ENCODE measurements around the gene TM7SF3.
"Not testable (repeated sequence)": the region's sequence is repeated elsewhere in the genome, so short reads cannot be mapped to it uniquely, and the experiment has no call there.

Gene TM7SF3, protein sequence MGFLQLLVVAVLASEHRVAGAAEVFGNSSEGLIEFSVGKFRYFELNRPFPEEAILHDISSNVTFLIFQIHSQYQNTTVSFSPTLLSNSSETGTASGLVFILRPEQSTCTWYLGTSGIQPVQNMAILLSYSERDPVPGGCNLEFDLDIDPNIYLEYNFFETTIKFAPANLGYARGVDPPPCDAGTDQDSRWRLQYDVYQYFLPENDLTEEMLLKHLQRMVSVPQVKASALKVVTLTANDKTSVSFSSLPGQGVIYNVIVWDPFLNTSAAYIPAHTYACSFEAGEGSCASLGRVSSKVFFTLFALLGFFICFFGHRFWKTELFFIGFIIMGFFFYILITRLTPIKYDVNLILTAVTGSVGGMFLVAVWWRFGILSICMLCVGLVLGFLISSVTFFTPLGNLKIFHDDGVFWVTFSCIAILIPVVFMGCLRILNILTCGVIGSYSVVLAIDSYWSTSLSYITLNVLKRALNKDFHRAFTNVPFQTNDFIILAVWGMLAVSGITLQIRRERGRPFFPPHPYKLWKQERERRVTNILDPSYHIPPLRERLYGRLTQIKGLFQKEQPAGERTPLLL

DNA sequence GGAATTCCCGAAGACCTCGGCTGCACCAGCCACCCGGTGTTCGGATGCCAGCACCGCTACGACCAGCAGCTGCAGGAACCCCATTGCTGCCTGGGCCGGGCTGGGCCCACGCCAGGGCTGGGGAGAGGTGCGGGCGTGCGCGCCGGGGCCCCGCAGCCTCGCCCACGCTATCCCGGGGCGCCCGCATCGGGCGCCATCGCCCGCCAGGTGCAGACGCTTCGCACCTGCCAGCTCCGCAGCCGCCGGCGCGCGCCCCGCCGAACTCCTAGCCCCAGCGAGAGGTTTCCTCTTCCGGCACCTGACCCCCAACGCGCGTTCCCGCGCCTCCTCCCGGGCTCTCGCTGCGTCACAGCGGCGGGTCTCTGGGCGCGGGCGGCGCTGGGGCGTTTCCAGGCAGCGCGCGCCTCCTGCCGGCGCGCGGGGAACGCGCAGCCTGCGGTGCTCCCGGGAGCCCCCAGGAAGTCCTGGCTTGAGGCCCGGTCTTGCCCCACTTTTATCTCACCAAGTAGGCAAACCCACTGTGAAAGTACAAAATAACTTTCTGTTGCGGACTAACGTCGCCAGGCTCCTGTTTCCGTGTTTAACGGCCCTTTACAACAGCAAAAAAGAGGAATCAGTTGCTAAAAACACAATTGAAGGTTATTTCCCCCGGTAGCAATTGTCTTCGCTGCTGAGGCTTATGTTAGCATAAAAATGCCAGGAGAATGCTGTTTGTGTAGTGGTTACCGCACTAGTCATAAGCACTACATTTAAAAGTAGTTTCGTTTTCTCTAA lies at the start of gene TM7SF3:
Gene TM7SF3, minus strand, starts transcription at position 300 of the 774 bp plus-strand sequence. Its CDS starts 216 bp downstream, at position 84.
- in situ Hi-C loops (cut with HindIII; ENCODE audit: low pct_ligation_motif_present, low pct_unique_long_range_greater_than_20kb, low sequenced_read_pairs) = no loop called here
- peak; percentile 97 for DNase-seq

DNA sequence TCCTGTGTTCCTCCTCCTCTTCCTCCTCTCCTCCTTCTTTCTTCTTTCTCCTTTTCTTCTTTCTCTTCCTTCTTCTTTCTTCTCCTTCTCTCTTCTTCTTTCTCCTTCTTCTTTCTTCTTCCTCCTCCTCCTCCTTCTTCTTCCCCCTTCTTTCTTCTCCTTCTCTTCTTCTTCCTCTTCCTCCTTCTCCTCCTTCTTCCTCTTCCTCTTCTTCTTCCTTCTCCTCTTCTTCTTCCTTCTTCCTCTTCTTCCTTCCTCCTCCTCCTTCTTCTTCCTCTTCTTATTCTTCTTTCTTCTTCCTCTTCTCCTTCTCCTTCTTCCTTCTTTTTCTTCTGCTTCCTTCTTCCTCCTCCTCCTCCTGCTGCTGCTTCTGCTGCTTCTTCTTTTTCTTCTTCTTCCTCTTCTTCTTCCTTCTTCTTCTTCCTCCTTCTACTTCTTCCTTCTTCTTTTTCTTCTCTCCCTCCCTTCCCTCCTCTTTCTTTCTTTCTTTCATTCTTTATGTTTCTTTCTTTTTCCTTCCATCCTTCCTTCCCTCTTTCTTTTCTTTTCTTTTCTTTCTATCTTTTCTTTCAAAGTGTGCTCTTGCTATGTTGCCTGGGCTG lies 49.2 kb upstream of the TM7SF3 start:
- in situ Hi-C loops (cut with HindIII; ENCODE audit: low pct_ligation_motif_present, low pct_unique_long_range_greater_than_20kb, low sequenced_read_pairs) = no loop called here
- DNase-seq = no peak

DNA sequence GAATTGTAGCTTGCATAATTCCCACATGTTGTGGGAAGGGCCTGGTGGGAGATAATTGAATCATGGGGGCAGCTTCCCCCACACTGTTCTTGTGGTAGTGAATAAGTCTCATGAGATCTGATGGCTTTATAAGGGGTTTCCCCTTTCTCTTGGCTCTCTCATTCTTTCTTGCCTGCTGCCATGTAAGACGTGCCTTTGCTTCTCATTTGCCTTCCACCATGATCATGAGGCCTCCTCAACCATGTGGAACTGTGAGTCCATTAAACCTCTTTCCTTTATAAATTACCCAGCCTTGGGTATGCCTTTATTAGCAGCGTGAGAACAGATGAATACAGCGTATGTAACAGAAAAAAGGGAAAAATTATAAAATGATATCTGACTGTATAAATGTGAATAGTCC lies 47.1 kb upstream of the TM7SF3 start:
- DNase-seq = no peak
- in situ Hi-C loops (cut with HindIII; ENCODE audit: low pct_ligation_motif_present, low pct_unique_long_range_greater_than_20kb, low sequenced_read_pairs) = no loop called here

DNA sequence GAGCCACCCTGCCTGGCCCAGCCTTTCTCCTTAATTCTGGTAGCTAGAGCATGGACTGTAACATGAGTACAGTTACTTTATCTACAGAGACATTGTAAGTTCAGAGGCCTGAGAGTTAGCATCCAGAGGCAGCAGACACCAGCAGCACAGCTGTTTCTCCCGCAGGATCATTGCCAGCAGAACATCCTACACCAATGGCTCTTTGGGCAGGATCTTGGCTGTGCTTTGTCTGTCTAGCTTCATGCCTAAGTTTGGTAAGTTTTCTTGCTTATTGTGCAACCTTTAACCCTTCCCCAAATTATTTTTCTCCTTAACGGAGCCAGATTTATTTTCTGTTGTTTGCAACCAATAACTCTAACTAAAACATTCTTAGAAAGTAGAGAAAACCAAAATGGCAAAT lies 46.6 kb upstream of the TM7SF3 start:
- no peak for DNase-seq
- in situ Hi-C loops (cut with HindIII; ENCODE audit: low pct_ligation_motif_present, low pct_unique_long_range_greater_than_20kb, low sequenced_read_pairs) = no loop called here

DNA sequence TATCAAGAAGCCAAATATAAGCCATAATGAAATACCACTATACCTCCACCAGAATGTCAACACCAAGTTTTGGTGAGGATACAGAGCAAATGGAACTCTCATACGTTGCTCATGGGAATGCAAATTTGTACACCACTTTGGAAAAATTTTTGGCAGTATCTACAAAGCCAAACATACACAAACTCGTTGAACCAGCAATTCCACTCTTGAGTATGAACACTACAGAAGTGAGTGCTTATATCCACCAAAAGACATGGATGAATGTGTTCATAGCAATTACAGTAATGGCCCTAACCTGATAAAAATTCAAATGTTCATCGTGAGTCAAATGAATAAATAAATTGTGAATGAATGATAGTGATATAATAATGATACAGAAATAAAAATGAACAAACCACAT lies 43.4 kb upstream of the TM7SF3 start:
- DNase-seq = no peak
- in situ Hi-C loops (cut with HindIII; ENCODE audit: low pct_ligation_motif_present, low pct_unique_long_range_greater_than_20kb, low sequenced_read_pairs) = no loop called here

DNA sequence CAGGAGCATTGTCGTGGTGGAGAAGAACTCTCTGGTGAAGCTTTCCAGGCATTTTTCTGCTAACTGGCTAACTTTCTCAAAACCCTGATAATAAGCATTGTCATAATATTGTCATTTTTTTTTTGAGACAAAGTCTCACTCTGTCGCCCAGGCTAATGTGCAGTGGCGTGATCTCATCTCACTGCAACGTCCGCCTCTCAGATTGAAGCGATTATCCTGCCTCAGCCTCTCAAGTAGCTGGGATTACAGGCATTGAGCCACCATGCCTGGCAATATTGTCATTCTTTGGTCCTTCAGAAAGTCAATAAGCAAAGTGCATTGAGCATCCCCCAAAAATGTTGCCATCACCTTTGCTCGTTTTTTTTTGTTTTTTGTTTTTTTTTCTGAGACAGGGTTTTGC lies 41.8 kb upstream of the TM7SF3 start:
- in situ Hi-C loops (cut with HindIII; ENCODE audit: low pct_ligation_motif_present, low pct_unique_long_range_greater_than_20kb, low sequenced_read_pairs) = no loop called here
- no peak for DNase-seq

DNA sequence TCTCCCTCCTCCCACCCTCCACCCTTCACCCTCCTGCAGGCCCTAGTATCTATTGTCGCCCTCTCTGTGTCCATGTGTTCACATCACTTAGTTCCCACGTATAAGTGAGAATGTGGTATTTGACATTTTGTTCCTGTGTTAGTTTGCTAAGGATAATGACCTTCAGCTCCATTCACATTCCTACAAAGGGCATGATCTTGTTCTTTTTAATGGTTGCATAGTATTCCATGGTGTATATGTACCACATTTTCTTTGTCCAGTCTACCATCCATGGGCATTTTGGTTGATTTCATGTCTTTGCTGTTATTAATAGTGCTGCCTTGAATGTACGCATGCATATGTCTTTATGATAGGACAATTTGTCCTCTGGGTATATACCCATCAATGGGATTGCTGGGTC lies 38.6 kb upstream of the TM7SF3 start:
- in situ Hi-C loops (cut with HindIII; ENCODE audit: low pct_ligation_motif_present, low pct_unique_long_range_greater_than_20kb, low sequenced_read_pairs) = no loop called here

DNA sequence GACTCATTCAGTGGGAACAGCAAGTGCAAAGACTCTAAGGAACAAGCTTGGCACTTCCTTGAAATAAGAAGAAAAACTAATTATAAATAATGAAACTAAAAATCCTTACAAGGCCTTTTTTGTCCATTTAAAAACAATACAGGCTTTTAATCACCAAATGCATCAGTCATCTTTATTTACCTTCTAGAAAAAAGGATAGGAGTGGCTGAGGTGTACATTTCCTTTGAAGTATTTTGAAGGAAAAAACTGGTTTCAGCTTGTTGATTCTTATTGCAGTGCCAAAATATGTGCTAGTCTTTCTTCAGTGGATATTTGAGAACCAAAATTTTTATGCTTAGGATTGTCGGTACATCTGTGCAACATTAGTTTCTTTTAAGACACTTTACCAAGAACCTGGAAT lies 38.0 kb upstream of the TM7SF3 start:
- in situ Hi-C loops (cut with HindIII; ENCODE audit: low pct_ligation_motif_present, low pct_unique_long_range_greater_than_20kb, low sequenced_read_pairs) = no loop called here
- DNase-seq = no peak

More for the DNA sequence above, 38.6 kb upstream of the TM7SF3 start:
- DNase-seq = no peak

DNA sequence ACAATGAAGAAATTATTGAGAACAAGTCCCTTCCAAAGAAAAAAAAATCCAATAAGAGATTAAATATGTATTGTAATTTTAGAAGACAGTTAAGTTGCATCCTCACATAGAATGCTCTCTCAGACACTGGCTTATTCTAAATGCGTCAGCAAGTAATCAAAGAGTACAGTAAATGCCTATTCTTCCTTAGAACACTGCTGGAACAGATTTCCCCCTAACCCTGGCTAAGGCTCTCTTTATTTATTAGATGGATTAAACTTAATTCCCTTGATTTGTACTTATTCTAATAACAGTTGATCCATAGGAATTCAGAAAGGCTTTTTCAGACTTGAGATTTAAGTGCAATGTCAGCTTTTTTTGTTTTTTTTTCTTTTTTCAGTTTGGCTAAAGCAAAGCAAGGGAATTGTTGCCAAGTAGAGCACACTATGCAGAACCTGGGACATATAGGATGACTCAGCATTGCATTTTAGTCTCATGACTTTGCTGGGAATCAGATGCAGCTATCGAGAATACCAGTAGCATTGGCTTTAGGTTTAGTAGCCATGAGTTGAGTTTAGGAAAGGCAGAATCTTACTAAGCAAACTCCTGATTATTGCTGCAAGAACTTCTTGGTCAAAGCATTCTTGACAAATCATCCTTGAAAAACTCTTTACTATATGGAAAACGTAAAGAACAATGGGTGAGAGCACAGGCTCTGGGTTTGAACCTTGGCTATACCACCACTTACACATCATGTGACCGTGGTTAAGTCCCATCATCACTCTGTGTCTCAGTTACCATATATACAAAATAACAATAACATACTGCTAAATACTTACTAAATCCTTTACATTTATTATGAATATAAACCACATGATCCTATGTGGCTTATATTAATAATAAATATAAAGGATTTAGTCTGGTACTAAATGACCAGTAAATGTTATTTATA lies 34.9 kb upstream of the TM7SF3 start:
- no peak for DNase-seq
- in situ Hi-C loops (cut with HindIII; ENCODE audit: low pct_ligation_motif_present, low pct_unique_long_range_greater_than_20kb, low sequenced_read_pairs) = no loop called here

DNA sequence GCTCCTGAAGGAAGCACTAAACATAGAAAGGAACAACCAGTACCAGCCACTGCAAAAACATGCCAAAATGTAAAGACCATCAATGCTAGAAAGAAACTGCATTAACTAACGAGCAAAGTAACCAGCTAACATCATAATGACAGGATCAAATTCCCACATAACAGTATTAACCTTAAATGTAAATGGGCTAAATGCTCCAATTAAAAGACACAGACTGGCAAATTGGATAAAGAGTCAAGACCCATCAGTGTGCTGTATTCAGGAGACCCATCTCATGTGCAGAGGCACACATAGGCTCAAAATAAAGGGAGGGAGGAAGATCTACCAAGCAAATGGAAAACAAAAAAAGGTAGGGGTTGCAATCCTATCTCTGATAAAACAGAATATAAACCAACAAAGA lies 27.8 kb upstream of the TM7SF3 start:
- DNase-seq; in situ Hi-C loops (cut with HindIII; ENCODE audit: low pct_ligation_motif_present, low pct_unique_long_range_greater_than_20kb, low sequenced_read_pairs): not testable (repeated sequence)

DNA sequence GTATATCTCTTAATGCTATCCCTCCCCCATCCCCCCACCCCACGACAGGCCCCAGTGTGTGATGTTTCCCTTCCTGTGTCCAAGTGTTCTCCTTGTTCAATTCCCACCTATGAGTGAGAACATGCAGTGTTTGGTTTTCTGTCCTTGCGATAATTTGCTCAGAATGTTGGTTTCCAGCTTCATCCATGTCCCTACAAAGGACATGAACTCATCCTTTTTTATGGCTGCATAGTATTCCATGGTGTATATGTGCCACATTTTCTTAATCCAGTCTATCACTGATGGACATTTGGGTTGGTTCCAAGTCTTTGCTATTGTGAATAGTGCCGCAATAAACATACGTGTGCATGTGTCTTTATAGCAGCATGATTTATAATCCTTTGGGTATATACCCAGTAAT lies 26.5 kb upstream of the TM7SF3 start:
- in situ Hi-C loops (cut with HindIII; ENCODE audit: low pct_ligation_motif_present, low pct_unique_long_range_greater_than_20kb, low sequenced_read_pairs); DNase-seq: not testable (repeated sequence)

DNA sequence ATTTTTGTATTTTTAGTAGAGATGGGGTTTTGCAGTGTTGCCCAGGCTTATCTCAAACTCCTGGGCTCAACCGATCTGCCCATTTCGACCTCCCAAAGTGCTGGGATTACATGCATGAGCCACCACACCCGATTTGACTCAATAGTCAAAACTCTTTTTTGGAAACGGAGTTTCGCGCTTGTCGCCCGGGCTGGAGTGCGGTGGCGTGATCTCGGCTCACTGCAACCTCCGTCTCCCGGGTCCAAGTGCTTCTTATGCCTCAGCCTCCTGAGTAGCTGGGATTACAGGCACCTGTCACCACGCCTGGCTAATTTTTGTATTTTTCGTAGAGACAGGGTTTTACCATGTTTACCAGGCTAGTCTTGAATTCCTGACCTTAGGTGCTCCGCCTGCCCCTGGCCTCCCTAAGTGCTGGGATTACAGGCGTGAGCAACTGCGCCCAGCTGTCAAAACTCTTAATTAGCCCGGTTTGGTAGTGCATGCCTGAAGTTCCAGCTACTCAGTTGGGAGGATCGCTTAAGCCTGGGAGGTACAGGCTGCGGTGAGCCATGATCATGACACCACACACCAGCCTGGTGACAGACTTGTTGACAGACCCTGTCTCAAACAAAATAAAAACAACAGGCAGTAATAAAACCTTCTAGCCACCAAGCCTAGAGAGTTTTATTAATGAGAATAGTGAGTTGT lies 20.6 kb upstream of the TM7SF3 start:
- in situ Hi-C loops (cut with HindIII; ENCODE audit: low pct_ligation_motif_present, low pct_unique_long_range_greater_than_20kb, low sequenced_read_pairs) = no loop called here
- DNase-seq = no peak

DNA sequence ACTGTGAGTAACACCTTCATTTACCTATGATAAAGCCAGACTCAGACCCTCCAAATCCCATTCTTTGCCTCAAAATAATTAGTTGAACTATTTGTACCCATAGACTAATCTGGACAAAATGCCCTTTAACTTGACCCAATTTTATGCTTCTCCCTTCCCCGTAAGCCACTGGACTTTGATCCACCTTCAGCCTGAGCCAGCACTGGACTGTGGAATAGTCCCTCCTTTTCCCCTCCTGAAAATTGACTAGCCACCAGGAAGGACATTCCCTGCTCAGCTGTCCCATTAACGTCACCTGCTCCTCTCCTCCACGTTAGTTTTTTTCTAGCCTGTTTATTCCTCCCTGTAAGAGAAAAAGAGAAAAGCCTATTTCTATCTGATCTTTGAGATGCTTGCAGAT lies 18.5 kb upstream of the TM7SF3 start:
- in situ Hi-C loops (cut with HindIII; ENCODE audit: low pct_ligation_motif_present, low pct_unique_long_range_greater_than_20kb, low sequenced_read_pairs) = no loop called here

DNA sequence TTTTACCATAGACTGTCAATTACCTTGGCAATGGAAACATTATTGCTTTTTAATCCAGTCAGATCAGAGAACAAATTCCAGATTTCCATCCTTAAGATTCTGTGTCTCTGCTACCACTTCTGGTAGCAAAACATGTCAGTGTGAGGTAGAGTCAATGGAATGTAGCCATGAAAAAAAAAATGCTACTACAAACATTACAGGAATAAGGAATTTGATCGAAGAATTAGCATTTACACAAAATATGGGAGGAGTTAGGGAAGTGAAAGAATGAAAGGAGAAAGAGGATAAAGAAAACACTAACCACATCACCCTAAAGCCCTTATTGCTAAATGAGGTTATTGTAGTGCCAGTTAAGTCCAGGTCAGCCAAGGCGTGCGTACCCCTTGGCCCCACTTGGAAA lies 17.3 kb upstream of the TM7SF3 start:
- no peak for DNase-seq
- in situ Hi-C loops (cut with HindIII; ENCODE audit: low pct_ligation_motif_present, low pct_unique_long_range_greater_than_20kb, low sequenced_read_pairs) = no loop called here

More for the DNA sequence above, 18.5 kb upstream of the TM7SF3 start:
- DNase-seq = no peak

DNA sequence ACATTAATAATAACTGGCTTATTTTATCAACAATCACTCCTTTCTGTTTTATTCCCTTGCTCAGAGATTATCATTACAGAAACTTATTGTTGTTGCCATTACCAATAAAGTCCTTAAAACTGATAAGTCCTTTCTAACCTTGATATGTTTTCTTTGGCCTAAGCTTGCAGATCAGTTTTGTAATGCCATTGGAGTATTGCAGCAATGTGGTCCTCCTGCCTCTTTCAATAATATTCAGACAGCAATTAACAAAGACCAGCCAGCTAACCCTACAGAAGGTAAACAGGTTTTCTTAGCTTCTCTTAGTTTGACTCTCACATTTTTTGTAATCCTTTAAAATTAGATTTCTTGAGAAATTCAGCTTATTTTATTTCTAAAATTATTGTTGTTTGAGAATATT lies 12.1 kb upstream of the TM7SF3 start:
- DNase-seq = no peak

DNA sequence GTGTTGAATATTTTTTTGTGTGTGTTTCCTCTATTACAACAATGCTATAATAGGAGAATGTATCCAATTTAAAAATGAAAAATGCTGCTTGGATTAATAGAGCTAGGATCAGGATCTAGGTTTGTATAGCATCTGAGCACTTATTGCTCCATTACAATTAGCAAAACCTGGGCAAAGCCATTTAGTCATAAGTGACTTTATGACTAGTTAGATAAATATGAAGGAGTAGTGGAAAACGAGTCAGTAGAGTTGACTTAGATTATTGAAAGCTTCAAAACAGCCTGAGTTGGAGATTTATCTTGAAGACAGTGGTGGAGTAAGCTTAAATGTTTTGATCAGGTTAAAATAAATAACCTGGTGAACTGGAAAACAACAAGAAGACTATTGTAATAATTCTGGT lies 10.9 kb upstream of the TM7SF3 start:
- no peak for DNase-seq
- in situ Hi-C loops (cut with HindIII; ENCODE audit: low pct_ligation_motif_present, low pct_unique_long_range_greater_than_20kb, low sequenced_read_pairs) = no loop called here

More for the DNA sequence above, 12.1 kb upstream of the TM7SF3 start:
- in situ Hi-C loops (cut with HindIII; ENCODE audit: low pct_ligation_motif_present, low pct_unique_long_range_greater_than_20kb, low sequenced_read_pairs) = no loop called here

DNA sequence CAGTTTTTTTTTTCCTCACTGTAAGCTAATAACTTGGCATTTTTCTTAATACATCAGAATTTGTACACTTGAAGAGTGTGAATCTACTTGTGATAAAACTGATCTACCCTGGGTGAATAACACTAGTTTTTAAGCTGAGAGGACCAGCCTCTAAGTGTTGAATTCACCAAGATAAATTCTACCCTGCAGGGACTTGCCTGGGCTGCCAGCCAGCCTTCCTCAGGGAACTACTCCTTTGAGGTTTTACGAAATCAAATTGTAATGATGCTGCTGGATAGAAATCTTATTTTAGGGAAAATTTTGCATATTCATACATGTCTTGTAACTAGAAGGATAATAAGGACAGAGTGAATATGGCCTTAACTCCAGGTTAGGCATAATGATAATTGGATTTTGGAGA lies 10.1 kb upstream of the TM7SF3 start:
- in situ Hi-C loops (cut with HindIII; ENCODE audit: low pct_ligation_motif_present, low pct_unique_long_range_greater_than_20kb, low sequenced_read_pairs) = no loop called here
- DNase-seq = no peak

DNA sequence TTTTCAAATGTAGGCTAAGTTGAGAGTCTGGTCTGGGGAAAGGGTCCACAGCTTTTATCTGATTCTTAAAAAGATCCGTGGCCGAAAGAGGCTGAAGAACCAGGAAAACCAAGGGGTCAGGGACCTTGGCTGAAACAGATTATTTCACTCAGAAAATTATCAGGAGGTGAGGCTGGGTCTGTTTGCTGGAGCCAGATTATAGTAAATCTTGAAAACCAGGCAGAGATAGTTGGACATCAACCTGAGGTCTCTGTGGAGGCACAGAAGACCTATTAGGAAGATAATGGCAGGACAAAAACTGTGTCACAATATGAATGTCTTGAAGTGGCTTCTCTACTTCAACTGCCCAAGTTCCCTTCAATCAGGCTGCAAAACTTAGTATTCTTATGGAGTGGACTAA lies 6.6 kb upstream of the TM7SF3 start:
- no peak for DNase-seq
- in situ Hi-C loops (cut with HindIII; ENCODE audit: low pct_ligation_motif_present, low pct_unique_long_range_greater_than_20kb, low sequenced_read_pairs) = no loop called here
